Stimulated activated CD8-positive, alpha-beta memory T cell treated with anti-CD3 and anti-CD28 coated beads, Interleukin-7, amount 100 ng/mL, for 48 hours (primary cell): ENCODE results near the gene ZMYND19.
"Not testable (repeated sequence)": the region's sequence is repeated elsewhere in the genome, so short reads cannot be mapped to it uniquely, and the experiment has no call there.

ENCODE experiments used
- DNase-seq, 2 donors: peaks; one replicate each; pipeline ENCODE4 v3.0.0-alpha.2; 2020; ENCODE audit warnings: low read depth in 1 of 2; ENCODE audit errors: extremely low read depth in 1 of 2

Gene ZMYND19

DNA sequence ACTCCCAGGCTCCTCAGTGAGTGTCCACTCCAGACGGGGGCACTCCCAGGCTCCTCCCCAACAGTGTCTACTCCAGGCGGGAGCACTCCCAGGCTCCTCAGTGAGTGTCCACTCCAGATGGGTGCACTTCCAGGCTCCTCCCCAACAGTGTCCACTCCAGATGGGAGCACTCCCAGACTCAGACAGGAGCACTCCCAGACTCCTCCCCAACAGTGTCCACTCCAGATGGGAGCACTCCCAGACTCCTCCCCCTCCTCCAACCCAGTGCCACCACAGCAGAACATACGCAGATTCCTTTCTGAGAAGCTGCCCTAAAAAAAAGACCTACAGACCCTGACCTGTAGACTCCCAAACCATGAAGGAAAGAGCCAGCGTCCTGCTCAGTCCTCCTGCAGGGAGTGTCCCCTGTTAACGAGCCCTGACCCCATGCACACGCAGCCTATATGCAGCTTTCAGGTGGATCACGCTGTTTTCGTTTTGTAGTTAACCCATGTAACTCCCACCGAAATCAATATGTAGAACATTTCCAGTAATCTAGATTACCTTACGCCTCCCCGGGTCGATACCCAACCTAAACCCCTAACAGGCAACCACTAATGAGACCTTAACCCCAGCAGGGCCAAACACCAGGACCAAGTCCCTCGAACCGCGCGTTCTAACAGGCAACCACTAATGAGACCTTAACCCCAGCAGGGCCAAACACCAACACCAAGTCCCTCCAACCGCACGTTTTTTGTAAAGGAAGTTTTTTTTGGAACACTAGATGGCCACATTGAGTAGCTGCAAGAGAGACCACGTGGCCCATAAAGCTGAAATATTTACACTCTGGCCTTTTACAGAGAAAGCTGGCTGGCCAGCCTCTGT is 55.8 kb downstream of the ZMYND19 start:
- DNase-seq, result no peak

DNA sequence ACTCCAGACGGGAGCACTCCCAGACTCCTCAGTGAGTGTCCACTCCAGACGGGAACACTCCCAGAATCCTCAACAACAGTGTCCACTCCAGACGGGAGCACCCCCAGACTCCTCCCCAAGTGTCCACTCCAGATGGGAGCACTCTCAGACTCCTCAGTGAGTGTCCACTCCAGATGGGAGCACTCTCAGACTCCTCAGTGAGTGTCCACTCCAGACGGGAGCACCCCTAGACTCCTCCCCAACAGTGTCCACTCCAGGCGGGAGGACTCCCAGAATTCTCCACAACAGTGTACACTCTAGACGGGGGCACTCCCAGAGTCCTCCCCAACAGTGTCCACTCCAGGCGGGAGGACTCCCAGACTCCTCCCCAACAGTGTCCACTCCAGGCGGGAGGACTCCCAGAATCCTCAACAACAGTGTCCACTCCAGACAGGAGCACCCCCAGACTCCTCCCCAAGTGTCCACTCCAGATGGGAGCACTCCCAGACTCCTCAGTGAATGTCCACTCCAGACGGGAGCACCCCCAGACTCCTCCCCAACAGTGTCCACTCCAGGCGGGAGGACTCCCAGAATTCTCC is 57.3 kb downstream of the ZMYND19 start:
- DNase-seq, result not testable (repeated sequence)
